ENCODE data around the gene DLGAP1. TPM values are rescaled to one million over a fixed set of nuclear protein-coding genes. Genes with fewer than 3 reads are reported as not detected.

DLGAP1 gene
- total and polyA plus RNA-seq, 2 of the 4 experiments (the other 2 are of a cell fraction) = under 0.01 to 0.09 TPM

DNA sequence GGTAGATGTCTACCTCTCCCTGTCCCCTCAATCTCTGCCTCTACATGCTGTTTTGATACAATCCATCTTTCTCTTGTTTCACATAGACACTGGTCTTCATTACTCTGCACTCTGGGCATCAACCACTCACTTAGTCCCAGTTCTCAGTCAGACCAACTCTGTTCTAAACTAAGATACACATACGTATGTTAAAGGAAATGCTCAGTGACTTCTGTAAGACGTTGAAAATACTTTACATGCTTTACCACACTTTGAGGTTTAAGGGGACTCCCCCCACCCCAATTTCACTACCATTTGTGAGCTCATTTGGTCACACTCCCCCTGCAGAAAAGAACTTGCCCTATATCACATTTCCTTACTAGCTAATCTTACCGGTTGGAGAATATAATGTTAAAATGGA lies 507.7 kb downstream of the DLGAP1 start:
- Histone ChIP-seq H3K23ac (ENCODE audit: low read depth, low read length) (no peak overlapping the region), H3K9me1 (ENCODE audit: insufficient read depth, low read length) (no peaks in the 10 kb centered on the region), H4K5ac (ENCODE audit: low read depth, low read length) (no peak overlapping the region), H3K27me3 (ENCODE audit: control insufficient read depth, insufficient read depth, low read length) (peaks cover 3% of the 10 kb centered on the region), H3K9me3 (ENCODE audit: control insufficient read depth, insufficient read depth, low read length) (no peaks in the 10 kb centered on the region), H3K79me1 (ENCODE audit: low read depth in 1 of 2, low read length in 2 of 2) (no peaks in the 10 kb centered on the region), H2AK9ac (replicated peaks; ENCODE audit: low read depth, low read length, poor library complexity) (no peak overlapping the region), H3K18ac (ENCODE audit: low read depth, low read length) (no peak overlapping the region), H2AK5ac (ENCODE audit: low read depth, low read length) (no peak overlapping the region), H2BK15ac (ENCODE audit: low read depth, low read length) (no peak overlapping the region), H3K4me2 (ENCODE audit: low read depth, low read length) (no peak overlapping the region), H3K4ac (ENCODE audit: low read depth, low read length) (no peak overlapping the region), H3K9ac (ENCODE audit: low read depth, low read length) (no peak overlapping the region), H3K14ac (replicated peaks; ENCODE audit: low read depth, low read length) (no peak overlapping the region), H2BK20ac (ENCODE audit: low read depth, low read length) (no peak overlapping the region), H3K36me3 (ENCODE audit: control insufficient read depth, insufficient read depth, low read length) (no peaks in the 10 kb centered on the region), H4K91ac (ENCODE audit: insufficient read depth, low read depth, low read length) (no peak overlapping the region), H2AFZ (replicated peaks; ENCODE audit: low read length, poor library complexity) (no peak overlapping the region), H2BK120ac (ENCODE audit: low read depth, low read length) (no peak overlapping the region), H3K27ac (ENCODE audit: insufficient read depth, low read length) (no peak overlapping the region), H3K56ac (ENCODE audit: extremely low read depth, insufficient read depth, low read length) (no peak overlapping the region), H2BK5ac (ENCODE audit: low read depth, low read length, poor library complexity, severe bottlenecking) (no peak overlapping the region), H3K4me3 (ENCODE audit: insufficient read depth, low read depth, low read length) (no peak overlapping the region), H3K4me1 (ENCODE audit: control insufficient read depth, insufficient read depth, low read length) (no peaks in the 10 kb centered on the region), H4K8ac (ENCODE audit: low read depth in 2 of 2, low read length in 2 of 2) (no peak overlapping the region), H4K20me1 (ENCODE audit: insufficient read depth, low read length) (no peaks in the 10 kb centered on the region)
- TF ChIP-seq MAFK (IDR thresholded peaks at IDR 0.05; ENCODE audit: low read depth, low read length) (no peak), RAD21 (IDR thresholded peaks at IDR 0.05; ENCODE audit: low read length) (no peak), CEBPB (IDR thresholded peaks at IDR 0.05; ENCODE audit: low read depth, low read length) (no peak)
- TF ChIP-seq, protein P1, sequence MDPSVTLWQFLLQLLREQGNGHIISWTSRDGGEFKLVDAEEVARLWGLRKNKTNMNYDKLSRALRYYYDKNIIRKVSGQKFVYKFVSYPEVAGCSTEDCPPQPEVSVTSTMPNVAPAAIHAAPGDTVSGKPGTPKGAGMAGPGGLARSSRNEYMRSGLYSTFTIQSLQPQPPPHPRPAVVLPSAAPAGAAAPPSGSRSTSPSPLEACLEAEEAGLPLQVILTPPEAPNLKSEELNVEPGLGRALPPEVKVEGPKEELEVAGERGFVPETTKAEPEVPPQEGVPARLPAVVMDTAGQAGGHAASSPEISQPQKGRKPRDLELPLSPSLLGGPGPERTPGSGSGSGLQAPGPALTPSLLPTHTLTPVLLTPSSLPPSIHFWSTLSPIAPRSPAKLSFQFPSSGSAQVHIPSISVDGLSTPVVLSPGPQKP (IDR thresholded peaks at IDR 0.05; ENCODE audit: borderline replicate concordance, low read depth, low read length) = no peak
- TF ChIP-seq, protein P2, sequence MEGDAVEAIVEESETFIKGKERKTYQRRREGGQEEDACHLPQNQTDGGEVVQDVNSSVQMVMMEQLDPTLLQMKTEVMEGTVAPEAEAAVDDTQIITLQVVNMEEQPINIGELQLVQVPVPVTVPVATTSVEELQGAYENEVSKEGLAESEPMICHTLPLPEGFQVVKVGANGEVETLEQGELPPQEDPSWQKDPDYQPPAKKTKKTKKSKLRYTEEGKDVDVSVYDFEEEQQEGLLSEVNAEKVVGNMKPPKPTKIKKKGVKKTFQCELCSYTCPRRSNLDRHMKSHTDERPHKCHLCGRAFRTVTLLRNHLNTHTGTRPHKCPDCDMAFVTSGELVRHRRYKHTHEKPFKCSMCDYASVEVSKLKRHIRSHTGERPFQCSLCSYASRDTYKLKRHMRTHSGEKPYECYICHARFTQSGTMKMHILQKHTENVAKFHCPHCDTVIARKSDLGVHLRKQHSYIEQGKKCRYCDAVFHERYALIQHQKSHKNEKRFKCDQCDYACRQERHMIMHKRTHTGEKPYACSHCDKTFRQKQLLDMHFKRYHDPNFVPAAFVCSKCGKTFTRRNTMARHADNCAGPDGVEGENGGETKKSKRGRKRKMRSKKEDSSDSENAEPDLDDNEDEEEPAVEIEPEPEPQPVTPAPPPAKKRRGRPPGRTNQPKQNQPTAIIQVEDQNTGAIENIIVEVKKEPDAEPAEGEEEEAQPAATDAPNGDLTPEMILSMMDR (conservative IDR thresholded peaks at IDR 0.05; ENCODE audit: low read depth, low read length) = no peak
- TF ChIP-seq, protein P3, sequence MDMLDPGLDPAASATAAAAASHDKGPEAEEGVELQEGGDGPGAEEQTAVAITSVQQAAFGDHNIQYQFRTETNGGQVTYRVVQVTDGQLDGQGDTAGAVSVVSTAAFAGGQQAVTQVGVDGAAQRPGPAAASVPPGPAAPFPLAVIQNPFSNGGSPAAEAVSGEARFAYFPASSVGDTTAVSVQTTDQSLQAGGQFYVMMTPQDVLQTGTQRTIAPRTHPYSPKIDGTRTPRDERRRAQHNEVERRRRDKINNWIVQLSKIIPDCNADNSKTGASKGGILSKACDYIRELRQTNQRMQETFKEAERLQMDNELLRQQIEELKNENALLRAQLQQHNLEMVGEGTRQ (IDR thresholded peaks at IDR 0.05; ENCODE audit: low read depth, low read length) = no peak
- no TSS peak for BruUV-seq (replicated peaks)
- dilution Hi-C loops (cut with HindIII; ENCODE audit: low sequenced_read_pairs, unreplicated experiment) = no loop called here
- ChIA-PET POLR2A (ENCODE audit: unreplicated experiment) (no interaction called here), CTCF (no interaction called here)
- DNase-seq (no peak), ATAC-seq (ENCODE audit: low read depth) (no peak)
- in situ Hi-C loops (cut with MboI; ENCODE audit: low sequenced_read_pairs) = no loop called here
- no CpG with 5 or more reads among the region's 3 CpGs for WGBS, 2 experiments (ENCODE audit: extremely low coverage in 2 of 2, insufficient read length in 1 of 2)
- intact Hi-C loops (cut with micrococcal nuclease) = no loop called here
